GM18498 (cell line): Measurements from ENCODE around the gene SPANXN2.
"Not testable (repeated sequence)": the region's sequence is repeated elsewhere in the genome, so short reads cannot be mapped to it uniquely, and the experiment has no call there.

ENCODE experiments used
- ATAC-seq: cut with Tn5 transposase; IDR thresholded peaks from one replicate; pipeline ENCODE4 v1.9.1; 2021; ENCODE audit warnings: mild to moderate bottlenecking, moderate library complexity; ENCODE audit not compliant: unreplicated experiment

Gene SPANXN2

GRCh38 chrX:143720652-143721051, at the start of gene SPANXN2:
Gene SPANXN2 (minus strand): TSS chrX:143720752. CDS start chrX:143720668, 84 bp downstream.
- not testable (repeated sequence) for ATAC-seq

GRCh38 chrX:143768976-143769375, 48.4 kb upstream of the SPANXN2 start:
- ATAC-seq, result no peak

- not testable (repeated sequence) for ATAC-seq
Measured at GRCh38 chrX:143767789-143768188, 47.2 kb upstream of the SPANXN2 start.

- ATAC-seq, result no peak
Measured at GRCh38 chrX:143757887-143758286, 37.3 kb upstream of the SPANXN2 start.

- ATAC-seq, result no peak
Measured at GRCh38 chrX:143757375-143757774, 36.8 kb upstream of the SPANXN2 start.

GRCh38 chrX:143754183-143754582, 33.6 kb upstream of the SPANXN2 start:
- no peak for ATAC-seq

- ATAC-seq, result no peak
Measured at GRCh38 chrX:143733866-143734265, 13.3 kb upstream of the SPANXN2 start.

- no peak for ATAC-seq
Measured at GRCh38 chrX:143726296-143726695, 5.7 kb upstream of the SPANXN2 start.

GRCh38 chrX:143701460-143701859, 19.1 kb downstream of the SPANXN2 start:
- ATAC-seq, result no peak

- no peak for ATAC-seq
Measured at GRCh38 chrX:143694885-143695284, 25.7 kb downstream of the SPANXN2 start.

GRCh38 chrX:143683486-143683885, 37.1 kb downstream of the SPANXN2 start:
- no peak for ATAC-seq

GRCh38 chrX:143674926-143675325, 45.6 kb downstream of the SPANXN2 start:
- no peak for ATAC-seq

- ATAC-seq, result no peak
Measured at GRCh38 chrX:143669395-143669794, 51.2 kb downstream of the SPANXN2 start.

GRCh38 chrX:143664302-143664701, 56.2 kb downstream of the SPANXN2 start:
- ATAC-seq, result no peak

GRCh38 chrX:143663755-143664154, 56.8 kb downstream of the SPANXN2 start:
- no peak for ATAC-seq
